RWPE1 (cell line): Measurements from ENCODE around the gene LAMC3.

Experiments used
- CTCF ChIA-PET: fragments of 350-600 bp; sonication (Branson Sonifier 250); formaldehyde crosslinking; extraction: SDS; loops from one replicate; lab custom pipeline; 2021; lab: Yijun Ruan, JAX
- POLR2A ChIA-PET: fragments of 400-600 bp; formaldehyde crosslinking; extraction: SDS; loops from one replicate; lab custom pipeline; 2020; ENCODE audit warnings: antibody characterized with exemption; ENCODE audit not compliant: low non-redundant PET; lab: Yijun Ruan, JAX
- DNase-seq: peaks from one replicate; pipeline ENCODE4 v3.0.0; 2012; ENCODE audit warnings: low spot score
- H3K27ac ChIP-seq: fragments of 450-650 bp; 2 replicates; pipeline ENCODE4 v1.5.1; 2017
- TF ChIP-seq, protein P1 (sequence below): fragments of 450-650 bp; conservative IDR thresholded peaks from 2 replicates; pipeline ENCODE4 v1.5.1; 2017; ENCODE audit warnings: low read depth, mild to moderate bottlenecking

Gene LAMC3

DNA sequence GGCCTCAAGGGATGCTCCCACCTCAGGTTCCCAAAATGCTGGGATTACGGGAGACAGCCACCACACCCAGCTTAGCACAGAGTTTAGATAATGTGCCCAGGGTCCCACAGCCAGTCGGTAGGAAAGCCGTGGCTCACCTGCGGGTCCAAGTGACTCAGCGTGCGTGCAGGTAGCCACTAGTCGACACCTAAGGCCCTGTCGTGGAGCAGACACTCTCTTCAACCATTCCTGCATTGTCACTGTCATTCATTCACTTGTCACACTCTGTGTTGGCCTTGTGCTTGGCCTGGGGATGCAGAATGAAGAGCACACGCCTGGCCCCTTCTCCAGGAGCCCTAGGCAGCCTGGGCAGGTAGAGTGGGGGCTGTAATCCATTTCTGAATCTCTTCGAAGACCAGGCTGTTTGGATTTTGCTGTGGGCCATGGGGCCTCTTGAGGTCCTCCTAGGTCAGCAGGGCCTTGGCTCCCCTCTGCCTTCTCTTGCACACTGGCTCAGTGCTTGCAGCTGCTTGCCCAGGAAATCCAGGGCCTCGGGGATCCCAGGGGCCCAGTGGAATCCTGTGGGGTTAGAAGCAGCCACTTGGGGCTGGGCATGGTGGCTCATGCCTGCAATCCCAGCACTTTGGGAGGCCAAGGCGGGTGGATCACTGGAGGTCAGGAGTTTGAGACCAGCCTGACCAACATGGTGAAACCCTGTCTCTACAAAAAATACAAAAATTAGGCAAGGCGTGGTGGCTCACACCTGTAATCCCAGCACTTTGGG lies 81.2 kb downstream of the LAMC3 start:
- TF ChIP-seq, protein P1, sequence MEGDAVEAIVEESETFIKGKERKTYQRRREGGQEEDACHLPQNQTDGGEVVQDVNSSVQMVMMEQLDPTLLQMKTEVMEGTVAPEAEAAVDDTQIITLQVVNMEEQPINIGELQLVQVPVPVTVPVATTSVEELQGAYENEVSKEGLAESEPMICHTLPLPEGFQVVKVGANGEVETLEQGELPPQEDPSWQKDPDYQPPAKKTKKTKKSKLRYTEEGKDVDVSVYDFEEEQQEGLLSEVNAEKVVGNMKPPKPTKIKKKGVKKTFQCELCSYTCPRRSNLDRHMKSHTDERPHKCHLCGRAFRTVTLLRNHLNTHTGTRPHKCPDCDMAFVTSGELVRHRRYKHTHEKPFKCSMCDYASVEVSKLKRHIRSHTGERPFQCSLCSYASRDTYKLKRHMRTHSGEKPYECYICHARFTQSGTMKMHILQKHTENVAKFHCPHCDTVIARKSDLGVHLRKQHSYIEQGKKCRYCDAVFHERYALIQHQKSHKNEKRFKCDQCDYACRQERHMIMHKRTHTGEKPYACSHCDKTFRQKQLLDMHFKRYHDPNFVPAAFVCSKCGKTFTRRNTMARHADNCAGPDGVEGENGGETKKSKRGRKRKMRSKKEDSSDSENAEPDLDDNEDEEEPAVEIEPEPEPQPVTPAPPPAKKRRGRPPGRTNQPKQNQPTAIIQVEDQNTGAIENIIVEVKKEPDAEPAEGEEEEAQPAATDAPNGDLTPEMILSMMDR, result no peak
- DNase-seq, result no peak
- CTCF ChIA-PET, result no interaction called here
- POLR2A ChIA-PET, result no interaction called here
- no peak overlapping the region for H3K27ac ChIP-seq

DNA sequence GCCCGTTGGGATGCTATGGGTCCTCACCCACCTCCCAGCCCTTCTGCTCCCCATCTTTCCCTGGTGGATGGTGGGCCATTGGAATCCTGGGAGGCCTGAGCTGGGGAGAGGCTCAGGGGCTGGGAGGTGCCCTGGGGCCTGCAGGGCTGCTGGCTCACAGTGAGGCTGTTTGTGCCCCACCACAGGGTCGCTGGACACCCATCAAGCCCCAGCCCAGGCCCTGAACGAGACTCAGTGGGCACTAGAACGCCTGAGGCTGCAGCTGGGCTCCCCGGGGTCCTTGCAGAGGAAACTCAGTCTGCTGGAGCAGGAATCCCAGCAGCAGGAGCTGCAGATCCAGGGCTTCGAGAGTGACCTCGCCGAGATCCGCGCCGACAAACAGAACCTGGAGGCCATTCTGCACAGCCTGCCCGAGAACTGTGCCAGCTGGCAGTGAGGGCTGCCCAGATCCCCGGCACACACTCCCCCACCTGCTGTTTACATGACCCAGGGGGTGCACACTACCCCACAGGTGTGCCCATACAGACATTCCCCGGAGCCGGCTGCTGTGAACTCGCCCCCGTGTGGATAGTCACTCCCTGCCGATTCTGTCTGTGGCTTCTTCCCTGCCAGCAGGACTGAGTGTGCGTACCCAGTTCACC lies 82.5 kb downstream of the LAMC3 start:
- DNase-seq, result no peak
- no peak overlapping the region for H3K27ac ChIP-seq
- TF ChIP-seq, protein P1, result no peak
- POLR2A ChIA-PET, result no interaction called here
- CTCF ChIA-PET, result interaction anchor here (0.6 to 1.1 kb wide), 2 partner anchors 8 to 38 kb away, joined by 3 to 7 read pairs; no protein-coding TSS in a partner anchor

DNA sequence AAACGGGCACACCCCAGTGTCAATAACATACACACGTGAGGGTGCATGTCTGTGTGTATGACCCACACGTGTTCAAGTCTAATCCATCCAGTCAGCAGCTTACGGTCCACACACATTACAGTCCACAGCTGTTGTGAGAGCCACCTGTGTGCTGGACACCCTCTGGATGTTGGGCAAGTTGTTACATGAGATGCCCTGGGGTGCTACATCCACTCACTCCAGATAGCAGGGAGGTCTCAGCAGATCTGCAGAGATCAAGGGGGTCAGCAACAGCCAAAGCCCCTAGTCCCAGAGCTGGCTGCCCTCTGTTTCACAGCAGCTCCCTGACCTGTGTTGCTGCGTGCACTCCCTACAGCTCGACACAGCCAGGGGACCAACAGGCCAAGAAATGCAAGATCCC lies 83.1 kb downstream of the LAMC3 start:
- TF ChIP-seq, protein P1, result no peak
- CTCF ChIA-PET, result interaction anchor here (0.6 to 1.1 kb wide), 3 partner anchors 9 to 38 kb away, joined by 3 to 7 read pairs (median 4); no protein-coding TSS in a partner anchor

DNA sequence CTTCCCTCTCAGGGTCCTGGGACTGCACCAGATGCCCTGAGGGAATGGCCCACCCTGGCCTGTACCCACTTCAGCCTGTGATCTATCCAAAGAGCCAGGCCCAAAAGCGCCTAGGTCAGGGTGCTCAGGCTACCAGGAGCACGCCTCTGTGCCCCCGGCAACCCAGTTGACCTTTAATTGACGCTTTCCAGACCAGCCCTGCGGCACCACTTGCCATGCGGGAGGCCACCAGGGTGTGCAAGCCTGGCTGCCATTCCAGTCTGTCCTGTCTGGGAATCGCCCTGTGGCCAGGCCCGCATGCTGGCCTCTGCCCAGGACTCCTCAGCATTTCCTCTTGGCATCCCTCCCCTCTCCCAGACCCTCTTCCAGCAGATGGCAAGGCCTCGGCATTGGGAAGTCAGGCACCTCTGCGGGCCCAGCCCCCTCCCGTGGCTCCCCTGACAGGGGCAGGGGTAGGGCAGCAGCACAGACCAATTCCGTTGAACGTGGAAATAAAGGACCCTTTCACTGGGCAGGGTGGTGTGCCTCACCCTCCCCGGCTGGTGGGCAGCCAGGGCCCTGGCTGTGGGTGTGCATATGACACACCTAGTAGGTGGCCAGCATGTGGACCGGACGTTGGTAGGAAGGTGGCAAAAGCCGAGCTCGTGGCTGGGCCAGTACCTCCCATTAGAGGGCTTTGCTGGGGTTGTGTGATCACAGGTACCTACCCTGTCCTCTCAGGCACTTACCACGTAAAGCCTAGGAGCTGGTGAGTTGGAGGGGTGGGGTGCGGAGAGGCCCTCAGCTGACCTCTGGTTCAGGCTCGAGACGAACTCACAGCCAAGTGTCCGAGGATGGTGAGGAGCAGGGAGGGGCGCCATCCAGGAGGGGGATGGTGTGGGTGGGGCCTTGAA lies 83.8 kb downstream of the LAMC3 start:
- DNase-seq, result no peak
- ChIA-PET POLR2A (interaction anchor here (0.6 kb wide), 1 partner anchor 10 kb away, joined by 12 read pairs; no protein-coding TSS in a partner anchor), CTCF (interaction anchor here (0.6 to 1.1 kb wide), 2 partner anchors 29 to 39 kb away, joined by 4 to 7 read pairs; no protein-coding TSS in a partner anchor)
- H3K27ac ChIP-seq, result no peak overlapping the region
- TF ChIP-seq, protein P1, result no peak

More for the DNA sequence above, 83.1 kb downstream of the LAMC3 start:
- no peak overlapping the region for H3K27ac ChIP-seq
- no peak for DNase-seq
- POLR2A ChIA-PET, result no interaction called here

DNA sequence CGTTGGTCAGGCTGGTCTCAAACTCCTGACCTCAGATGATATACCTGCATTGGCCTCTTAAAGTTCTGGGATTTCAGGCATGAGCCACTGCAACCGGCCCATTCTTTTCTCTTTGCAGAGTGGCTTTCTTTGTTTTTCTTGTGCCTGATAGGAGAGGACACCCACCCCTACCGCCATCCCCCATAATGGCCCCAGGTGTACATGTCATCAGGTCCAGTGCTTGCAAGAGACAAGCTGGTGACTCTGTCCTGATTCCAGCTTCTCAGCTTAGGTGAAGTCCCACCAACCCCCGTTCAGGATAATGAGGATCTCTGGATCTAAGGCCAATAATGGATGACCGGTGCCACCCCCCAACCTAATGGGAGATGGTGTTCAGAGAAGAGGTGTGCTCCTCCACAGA lies 85.0 kb downstream of the LAMC3 start:
- no peak overlapping the region for H3K27ac ChIP-seq
- DNase-seq, result no peak
- POLR2A ChIA-PET, result interaction anchor here (0.6 to 0.7 kb wide), 2 partner anchors 31 to 1254 kb away, joined by 3 read pairs; partner anchors contain the start of gene NUP214
- CTCF ChIA-PET, result interaction anchor here (0.5 to 1.3 kb wide), 2 partner anchors 36 to 380 kb away, joined by 3 to 5 read pairs; no protein-coding TSS in a partner anchor
- TF ChIP-seq, protein P1, result no peak
